Activated naive CD8-positive, alpha-beta T cell treated with anti-CD3 and anti-CD28 coated beads, Interleukin-2, amount 50 U/mL, for 24 hours (primary cell): Measurements from ENCODE around the gene OXT.
A peak's percentile ranks its signal among the peaks of the same experiment; 100 is the strongest.
"Not testable (repeated sequence)": the region's sequence is repeated elsewhere in the genome, so short reads cannot be mapped to it uniquely, and the experiment has no call there.

Source experiments
- ATAC-seq: fragments of 150-1000 bp; cut with Tn5 transposase; one replicate; pipeline ENCODE4 v1.10.0; 2021
- DNase-seq: peaks from one replicate; pipeline ENCODE4 v3.0.0; 2021
- H3K27ac Mint-ChIP-seq: one replicate; pipeline ENCODE4 v1.8.0; 2021; ENCODE audit warnings: mild to moderate bottlenecking, mixed read lengths
- H3K27me3 Mint-ChIP-seq: one replicate; pipeline ENCODE4 v1.8.0; 2021; ENCODE audit warnings: mixed read lengths
- H3K36me3 Mint-ChIP-seq: one replicate; pipeline ENCODE4 v1.8.0; 2021; ENCODE audit warnings: low read depth, mixed read lengths
- H3K4me1 Mint-ChIP-seq: one replicate; pipeline ENCODE4 v1.8.0; 2021; ENCODE audit warnings: mixed read lengths
- H3K4me3 Mint-ChIP-seq: one replicate; pipeline ENCODE4 v1.8.0; 2021; ENCODE audit warnings: mild to moderate bottlenecking, moderate library complexity, mixed read lengths
- H3K9me3 Mint-ChIP-seq: one replicate; pipeline ENCODE4 v1.8.0; 2021; ENCODE audit warnings: mixed read lengths

The OXT gene

DNA sequence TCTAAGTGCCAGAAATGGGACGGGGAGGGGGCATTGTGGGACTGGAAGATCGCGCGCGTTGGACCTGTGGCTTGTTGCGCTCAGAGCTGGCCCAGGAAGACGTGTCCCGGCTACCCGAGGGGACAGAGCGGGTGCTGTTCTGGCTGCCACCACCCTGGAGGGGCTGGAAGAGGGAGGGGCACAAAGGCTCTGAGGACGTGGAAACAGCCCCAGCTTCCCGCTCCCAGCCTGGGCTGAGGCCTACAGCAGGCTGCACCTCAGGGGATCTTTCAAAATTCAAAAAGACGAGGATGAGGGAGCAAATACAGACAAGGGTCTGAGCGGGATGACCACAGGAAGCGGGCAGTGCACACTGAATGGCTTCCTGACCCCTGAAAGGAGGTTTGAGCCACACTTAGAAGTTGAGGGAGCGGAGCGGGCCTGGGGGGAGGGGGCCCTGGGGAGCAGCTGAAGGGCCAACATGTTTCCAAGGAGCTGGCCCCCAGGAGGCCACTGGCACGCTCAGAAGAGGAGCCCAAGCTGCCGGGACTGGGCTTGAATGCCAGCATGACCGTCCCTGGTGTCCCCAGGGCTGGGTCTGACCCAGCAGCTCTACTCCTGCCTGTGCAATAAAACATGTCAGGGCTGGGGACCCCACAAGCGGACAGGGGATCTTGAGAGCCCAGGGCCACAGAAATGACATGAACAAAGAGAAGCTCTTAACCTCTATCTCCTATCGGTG lies 1.3 kb downstream of the OXT start:
- Mint-ChIP-seq H3K36me3 (no peaks in the 10 kb centered on the region), H3K27me3 (peaks cover 6% of the 10 kb centered on the region), H3K4me1 (peaks cover 25% of the 10 kb centered on the region), H3K9me3 (no peaks in the 10 kb centered on the region), H3K4me3 (peak overlapping the region; percentile 61), H3K27ac (peak overlapping the region; percentile 54)
- ATAC-seq (no peak), DNase-seq (no peak)

GRCh38 chr20:3073251-3073643 lies 1.8 kb downstream of the OXT start:
- not testable (repeated sequence) for H3K27ac Mint-ChIP-seq, DNase-seq, H3K9me3 Mint-ChIP-seq, H3K27me3 Mint-ChIP-seq, ATAC-seq, H3K36me3 Mint-ChIP-seq, H3K4me3 Mint-ChIP-seq
- peaks cover 28% of the 10 kb centered on the region for H3K4me1 Mint-ChIP-seq

GRCh38 chr20:3074812-3075211 lies 3.4 kb downstream of the OXT start:
- H3K27ac Mint-ChIP-seq = no peak overlapping the region
- no peaks in the 10 kb centered on the region for H3K36me3 Mint-ChIP-seq
- peaks cover 8% of the 10 kb centered on the region for H3K27me3 Mint-ChIP-seq
- peaks cover 28% of the 10 kb centered on the region for H3K4me1 Mint-ChIP-seq
- ATAC-seq (no peak), DNase-seq (no peak)
- H3K4me3 Mint-ChIP-seq = no peak overlapping the region
- no peaks in the 10 kb centered on the region for H3K9me3 Mint-ChIP-seq

GRCh38 chr20:3075315-3075714 lies 3.9 kb downstream of the OXT start:
- not testable (repeated sequence) for ATAC-seq, H3K4me3 Mint-ChIP-seq, H3K27ac Mint-ChIP-seq, H3K36me3 Mint-ChIP-seq, DNase-seq, H3K9me3 Mint-ChIP-seq
- H3K27me3 Mint-ChIP-seq = peaks cover 12% of the 10 kb centered on the region
- H3K4me1 Mint-ChIP-seq = peaks cover 28% of the 10 kb centered on the region

GRCh38 chr20:3077618-3078134 lies 6.3 kb downstream of the OXT start:
- peak overlapping the region; percentile 21 for H3K27ac Mint-ChIP-seq
- peaks cover 19% of the 10 kb centered on the region for H3K4me1 Mint-ChIP-seq
- H3K9me3 Mint-ChIP-seq = no peaks in the 10 kb centered on the region
- H3K4me3 Mint-ChIP-seq = no peak overlapping the region
- no peaks in the 10 kb centered on the region for H3K36me3 Mint-ChIP-seq
- ATAC-seq (peak; percentile 30), DNase-seq (no peak)
- peaks cover 30% of the 10 kb centered on the region for H3K27me3 Mint-ChIP-seq

DNA sequence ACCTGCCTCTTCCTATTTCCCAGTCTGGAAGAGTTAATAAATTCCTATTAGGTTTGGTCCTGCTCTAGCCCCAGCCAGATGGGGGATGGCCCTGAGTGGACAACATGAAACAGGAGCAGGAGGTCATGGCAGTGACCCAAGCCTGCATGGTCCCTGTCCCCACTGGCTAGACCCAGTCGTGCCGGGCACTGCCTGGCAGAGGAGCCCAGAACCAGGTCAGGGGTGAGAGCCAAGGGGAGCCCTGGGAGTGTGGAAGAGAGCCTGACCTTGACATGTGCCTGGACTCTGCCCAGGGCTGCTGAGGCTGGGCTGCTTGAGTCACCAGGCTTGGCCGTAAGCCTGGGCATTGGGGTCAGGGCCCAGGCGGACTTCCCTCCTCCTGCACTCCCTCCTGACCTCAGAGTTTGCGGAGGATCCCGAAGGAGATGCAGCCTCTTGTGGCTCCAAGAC lies 9.5 kb downstream of the OXT start:
- Mint-ChIP-seq H3K4me3 (no peak overlapping the region), H3K36me3 (no peaks in the 10 kb centered on the region)

DNA sequence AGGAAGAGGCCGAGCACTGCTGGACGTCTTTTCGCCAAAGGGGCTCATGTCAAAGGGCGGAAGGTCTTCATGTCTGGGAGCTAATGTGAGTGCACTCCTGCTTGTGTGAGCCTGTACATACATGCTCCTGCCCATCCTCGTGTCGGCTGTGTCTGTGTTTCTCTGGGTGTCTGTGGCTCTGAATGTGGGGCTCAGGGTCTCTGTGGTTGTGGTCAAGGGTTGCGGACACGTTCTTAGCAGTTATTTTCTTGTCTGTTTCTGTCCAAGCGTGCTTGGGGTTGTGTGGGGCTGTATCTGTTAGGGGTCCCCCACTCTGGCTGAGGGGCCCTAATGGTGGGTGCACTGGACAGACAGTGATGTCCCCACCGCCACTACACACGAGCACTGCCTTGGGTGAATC lies 10.2 kb downstream of the OXT start:
- H3K27ac Mint-ChIP-seq = no peak overlapping the region
- no peaks in the 10 kb centered on the region for H3K36me3 Mint-ChIP-seq
- H3K27me3 Mint-ChIP-seq = peaks cover 47% of the 10 kb centered on the region
- no peaks in the 10 kb centered on the region for H3K9me3 Mint-ChIP-seq
- H3K4me3 Mint-ChIP-seq = no peak overlapping the region
- peaks cover 22% of the 10 kb centered on the region for H3K4me1 Mint-ChIP-seq
- ATAC-seq = no peak
- no peak for DNase-seq

More for the DNA sequence above, 9.5 kb downstream of the OXT start:
- Mint-ChIP-seq H3K27ac (no peak overlapping the region), H3K9me3 (no peaks in the 10 kb centered on the region), H3K4me1 (peaks cover 22% of the 10 kb centered on the region), H3K27me3 (peaks cover 46% of the 10 kb centered on the region)
- DNase-seq = no peak
- no peak for ATAC-seq

GRCh38 chr20:3082306-3082951 lies 11.0 kb downstream of the OXT start:
- Mint-ChIP-seq H3K36me3 (no peaks in the 10 kb centered on the region), H3K9me3 (no peaks in the 10 kb centered on the region), H3K4me3 (peak overlapping the region; percentile 32), H3K27me3 (peaks cover 47% of the 10 kb centered on the region), H3K27ac (no peak overlapping the region), H3K4me1 (peaks cover 15% of the 10 kb centered on the region)
- no peak for DNase-seq
- no peak for ATAC-seq

- ATAC-seq (no peak), DNase-seq (no peak)
- Mint-ChIP-seq H3K9me3 (no peaks in the 10 kb centered on the region), H3K4me3 (peak overlapping the region; percentile 38), H3K4me1 (peaks cover 9% of the 10 kb centered on the region), H3K27ac (no peak overlapping the region), H3K27me3 (peaks cover 45% of the 10 kb centered on the region), H3K36me3 (no peaks in the 10 kb centered on the region)
These were observed 11.8 kb downstream of the OXT start for GRCh38 chr20:3082955-3083952.

DNA sequence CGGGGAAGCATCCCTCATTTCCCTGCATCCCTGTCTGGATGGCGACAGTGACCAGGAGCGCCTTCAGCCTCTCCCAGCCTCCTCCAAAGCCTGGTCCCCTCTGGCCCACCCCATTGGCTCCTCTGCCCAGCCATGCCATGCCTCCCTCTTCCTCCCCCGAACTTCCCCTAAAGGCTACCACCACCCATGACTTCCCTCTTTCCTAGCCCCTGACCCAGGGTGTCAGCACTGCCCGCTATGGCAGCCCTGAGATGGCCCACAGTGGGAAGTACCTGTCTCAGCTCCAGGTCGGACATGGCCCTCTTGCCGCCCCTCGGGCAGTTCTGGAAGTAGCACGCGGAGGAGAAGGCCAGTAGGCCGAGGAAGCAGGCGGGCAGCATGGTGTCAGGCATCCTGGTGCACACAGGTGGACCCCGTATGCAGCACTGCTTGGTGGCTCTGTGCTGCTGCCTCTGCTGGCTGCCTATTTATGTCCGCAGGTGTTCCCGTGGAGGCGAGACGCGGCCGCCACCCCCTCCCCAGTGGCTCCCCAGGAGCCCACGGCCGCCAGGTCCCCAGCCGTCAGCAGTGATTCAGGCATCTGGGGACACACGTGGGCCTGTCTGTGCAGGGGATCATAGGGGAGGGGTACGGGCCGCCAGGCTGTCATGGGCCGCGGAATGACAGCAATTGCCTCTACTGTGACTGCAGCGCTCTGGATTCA lies 13.0 kb downstream of the OXT start, which contains the start of gene AVP:
Gene AVP, minus strand, starts transcription at position 442 of the 703 bp plus-strand sequence. Its CDS starts 50 bp downstream, at position 392.
- no peaks in the 10 kb centered on the region for H3K36me3 Mint-ChIP-seq
- no peaks in the 10 kb centered on the region for H3K9me3 Mint-ChIP-seq
- H3K27me3 Mint-ChIP-seq = peaks cover 45% of the 10 kb centered on the region
- no peak within 1 kb of the TSS for H3K27ac Mint-ChIP-seq
- H3K4me3 Mint-ChIP-seq = peak within 1 kb of the TSS; percentile 38
- no peak for DNase-seq
- no peak for ATAC-seq
- H3K4me1 Mint-ChIP-seq = peaks cover 9% of the 10 kb centered on the region

GRCh38 chr20:3084986-3085360 lies 13.6 kb downstream of the OXT start:
- ATAC-seq (no peak), DNase-seq (no peak)
- H3K27ac Mint-ChIP-seq = no peak overlapping the region
- H3K4me3 Mint-ChIP-seq = no peak overlapping the region
- H3K4me1 Mint-ChIP-seq = peaks cover 9% of the 10 kb centered on the region
- no peaks in the 10 kb centered on the region for H3K9me3 Mint-ChIP-seq
- H3K27me3 Mint-ChIP-seq = peaks cover 46% of the 10 kb centered on the region
- no peaks in the 10 kb centered on the region for H3K36me3 Mint-ChIP-seq

DNA sequence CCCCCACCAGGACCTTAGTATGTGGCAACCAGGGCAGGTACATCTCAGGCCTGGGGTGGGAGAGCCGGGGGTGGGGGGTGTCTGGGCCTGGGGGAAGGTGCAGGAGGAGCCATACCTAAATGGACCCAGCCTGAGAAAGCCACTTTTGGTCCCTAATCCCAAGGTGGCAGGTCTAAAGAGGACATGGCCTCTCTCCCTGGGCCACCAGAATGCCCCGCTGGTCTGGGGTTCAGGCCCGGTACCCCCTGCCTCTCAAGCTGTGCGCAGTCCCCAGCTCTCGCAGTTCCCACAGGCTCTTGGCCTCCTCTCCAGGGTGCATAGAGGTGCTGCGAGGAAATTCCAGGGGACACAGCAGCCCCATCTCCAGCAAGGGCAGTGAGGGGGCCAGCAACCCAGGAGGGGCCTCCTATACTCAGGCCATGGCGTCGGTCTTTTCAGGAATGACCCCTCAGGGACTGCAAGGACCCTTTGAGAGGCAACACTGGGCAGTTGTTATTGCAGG lies 14.2 kb downstream of the OXT start:
- DNase-seq (no peak), ATAC-seq (no peak)
- Mint-ChIP-seq H3K27me3 (peaks cover 42% of the 10 kb centered on the region), H3K27ac (no peak overlapping the region), H3K36me3 (no peaks in the 10 kb centered on the region), H3K4me3 (no peak overlapping the region), H3K9me3 (no peaks in the 10 kb centered on the region), H3K4me1 (peaks cover 14% of the 10 kb centered on the region)

DNA sequence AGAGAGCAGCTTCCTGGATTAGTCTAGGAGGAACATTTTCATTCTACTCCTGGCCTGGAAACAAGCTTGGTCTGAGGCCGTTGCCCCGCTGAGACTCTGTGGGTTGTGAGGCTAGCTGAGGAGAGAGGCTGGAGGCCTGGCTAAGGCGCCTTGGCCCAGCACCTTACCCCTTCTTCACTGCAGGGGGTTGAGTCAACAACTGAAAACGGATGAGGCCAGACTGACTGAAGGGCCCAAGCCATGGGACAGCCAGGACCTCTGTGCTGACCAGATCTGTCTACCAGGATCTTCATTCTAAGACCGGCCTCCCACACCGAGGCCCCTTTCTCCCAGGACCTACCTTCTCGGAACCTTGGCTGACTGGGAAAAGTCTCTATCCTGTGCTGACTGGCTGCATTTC lies 16.6 kb downstream of the OXT start:
- H3K4me3 Mint-ChIP-seq = no peak overlapping the region
- DNase-seq = no peak
- no peak overlapping the region for H3K27ac Mint-ChIP-seq
- peaks cover 19% of the 10 kb centered on the region for H3K4me1 Mint-ChIP-seq
- no peaks in the 10 kb centered on the region for H3K9me3 Mint-ChIP-seq
- ATAC-seq = no peak
- no peaks in the 10 kb centered on the region for H3K36me3 Mint-ChIP-seq
- peaks cover 32% of the 10 kb centered on the region for H3K27me3 Mint-ChIP-seq

DNA sequence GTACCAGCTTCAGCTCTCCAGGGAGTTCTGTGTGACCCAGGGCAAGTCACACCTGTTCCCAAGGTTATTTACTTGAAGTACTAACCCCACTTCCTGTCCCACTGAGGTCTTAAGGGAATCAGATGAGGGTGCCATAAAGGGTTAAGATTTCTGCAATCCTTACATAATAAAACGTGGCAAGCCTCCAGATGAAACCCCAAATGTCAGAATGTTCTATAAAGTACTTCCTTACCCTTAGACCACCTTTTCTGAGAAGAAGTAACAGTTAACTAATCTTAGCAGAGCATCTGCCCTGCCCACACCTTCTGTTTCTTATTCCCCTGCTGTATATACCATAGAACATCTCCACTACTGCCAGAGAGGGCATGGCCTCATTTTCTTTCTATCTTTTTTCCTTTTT lies 19.1 kb downstream of the OXT start:
- no peak for DNase-seq
- H3K27me3 Mint-ChIP-seq = peaks cover 14% of the 10 kb centered on the region
- no peak overlapping the region for H3K4me3 Mint-ChIP-seq
- no peak for ATAC-seq
- no peak overlapping the region for H3K27ac Mint-ChIP-seq
- peaks cover 28% of the 10 kb centered on the region for H3K4me1 Mint-ChIP-seq
- no peaks in the 10 kb centered on the region for H3K9me3 Mint-ChIP-seq
- no peaks in the 10 kb centered on the region for H3K36me3 Mint-ChIP-seq
